Brain microvascular endothelial cell (primary cell): ENCODE data around the gene MORC1.

Experiments
- DNase-seq: peaks from one replicate; pipeline ENCODE4 v3.0.0-alpha.2; 2020
- H3K27ac ChIP-seq: fragments of 250-450 bp; sonication (Bioruptor Pico); 2 replicates; pipeline ENCODE4 v1.5.1; 2020; ENCODE audit warnings: mild to moderate bottlenecking, moderate library complexity
- H3K27me3 ChIP-seq: fragments of 250-450 bp; sonication (Bioruptor Pico); replicated peaks from 2 replicates; pipeline ENCODE4 v1.5.1; 2020; ENCODE audit warnings: mild to moderate bottlenecking
- H3K36me3 ChIP-seq: fragments of 250-450 bp; sonication (Bioruptor Pico); replicated peaks from 2 replicates; pipeline ENCODE4 v1.5.1; 2020; ENCODE audit warnings: mild to moderate bottlenecking
- H3K4me3 ChIP-seq: 2 replicates; pipeline ENCODE4 v1.5.1; 2011; ENCODE audit warnings: low read depth, mild to moderate bottlenecking, control low read depth, low read length, moderate library complexity
- in situ Hi-C: cut with HindIII; loops from 2 replicates; pipeline ENCODE4 v1.10.0; 2017; ENCODE audit warnings: low sequenced_read_pairs, low pct_ligation_motif_present
- TF ChIP-seq, protein P1 (sequence below): IDR thresholded peaks from 2 replicates; pipeline ENCODE4 v1.5.1; 2011; ENCODE audit warnings: low read depth, mild to moderate bottlenecking, moderate library complexity, low read length, control low read depth, inconsistent platforms; ENCODE audit errors: missing control alignments

MORC1 gene

DNA sequence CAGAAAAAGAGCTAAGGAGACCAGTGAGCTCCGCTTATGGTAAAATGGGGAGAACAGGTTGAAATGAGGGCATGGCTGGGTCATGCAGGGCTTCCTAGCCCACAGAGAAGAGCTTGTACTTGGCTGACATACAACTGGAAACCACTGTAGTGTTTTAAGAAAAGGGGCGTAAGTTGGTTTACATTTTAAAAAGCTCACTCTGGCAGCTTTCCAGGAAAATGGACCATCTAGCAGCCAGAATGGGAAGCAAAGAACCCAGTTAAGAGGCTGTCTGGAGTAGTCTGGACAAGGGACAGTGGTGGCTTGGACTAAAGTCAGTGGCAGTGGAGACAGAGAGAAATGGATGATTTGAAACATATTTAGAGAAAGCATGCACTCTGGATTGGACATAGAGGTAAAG is 1.9 kb downstream of the MORC1 start:
- TF ChIP-seq, protein P1, sequence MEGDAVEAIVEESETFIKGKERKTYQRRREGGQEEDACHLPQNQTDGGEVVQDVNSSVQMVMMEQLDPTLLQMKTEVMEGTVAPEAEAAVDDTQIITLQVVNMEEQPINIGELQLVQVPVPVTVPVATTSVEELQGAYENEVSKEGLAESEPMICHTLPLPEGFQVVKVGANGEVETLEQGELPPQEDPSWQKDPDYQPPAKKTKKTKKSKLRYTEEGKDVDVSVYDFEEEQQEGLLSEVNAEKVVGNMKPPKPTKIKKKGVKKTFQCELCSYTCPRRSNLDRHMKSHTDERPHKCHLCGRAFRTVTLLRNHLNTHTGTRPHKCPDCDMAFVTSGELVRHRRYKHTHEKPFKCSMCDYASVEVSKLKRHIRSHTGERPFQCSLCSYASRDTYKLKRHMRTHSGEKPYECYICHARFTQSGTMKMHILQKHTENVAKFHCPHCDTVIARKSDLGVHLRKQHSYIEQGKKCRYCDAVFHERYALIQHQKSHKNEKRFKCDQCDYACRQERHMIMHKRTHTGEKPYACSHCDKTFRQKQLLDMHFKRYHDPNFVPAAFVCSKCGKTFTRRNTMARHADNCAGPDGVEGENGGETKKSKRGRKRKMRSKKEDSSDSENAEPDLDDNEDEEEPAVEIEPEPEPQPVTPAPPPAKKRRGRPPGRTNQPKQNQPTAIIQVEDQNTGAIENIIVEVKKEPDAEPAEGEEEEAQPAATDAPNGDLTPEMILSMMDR: no peak
- in situ Hi-C loops: no loop called here
- Histone ChIP-seq H3K27me3 (no peaks in the 10 kb centered on the region), H3K36me3 (no peaks in the 10 kb centered on the region), H3K27ac (no peak overlapping the region), H3K4me3 (no peak overlapping the region)
- no peak for DNase-seq

DNA sequence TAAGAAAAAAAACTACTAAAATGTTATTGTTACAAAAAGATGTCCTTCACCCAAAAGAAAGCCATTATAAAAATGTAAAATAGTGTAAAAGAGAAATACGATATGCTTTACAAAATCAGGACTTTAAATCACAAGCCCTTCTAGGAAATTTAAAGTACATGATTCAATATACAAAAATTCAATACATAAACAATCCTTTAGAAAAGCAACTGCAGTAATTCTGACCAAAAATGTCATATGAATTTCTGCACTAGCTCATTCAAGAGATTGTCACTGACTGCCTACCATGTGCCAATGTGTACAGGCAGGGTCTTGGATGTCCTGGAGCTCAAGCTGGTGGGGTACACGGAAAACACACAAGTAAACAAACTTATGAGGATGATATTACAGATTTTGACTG is 2.5 kb downstream of the MORC1 start:
- in situ Hi-C loops: no loop called here
- Histone ChIP-seq H3K27ac (no peak overlapping the region), H3K4me3 (no peak overlapping the region), H3K36me3 (no peaks in the 10 kb centered on the region), H3K27me3 (no peaks in the 10 kb centered on the region)
- no peak for DNase-seq
- TF ChIP-seq, protein P1: no peak

DNA sequence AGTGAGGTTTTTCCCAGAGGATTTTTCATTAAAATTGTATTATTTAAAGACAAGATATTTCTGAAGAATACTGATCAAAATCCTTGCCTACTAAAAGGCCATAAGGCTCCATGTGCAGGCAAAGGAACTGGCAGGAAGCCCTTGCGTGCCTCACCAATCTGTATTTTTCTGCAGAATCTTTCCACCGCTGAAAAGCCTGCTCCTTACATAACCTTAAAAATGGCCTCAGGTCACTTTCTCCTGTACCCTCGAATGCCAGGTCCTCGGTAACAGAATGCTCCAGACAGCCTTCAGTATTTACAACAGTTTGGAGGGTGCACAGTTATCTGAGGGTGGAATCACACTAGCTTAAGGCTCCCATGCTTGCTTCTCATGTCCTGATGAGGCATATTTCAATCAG is 3.2 kb downstream of the MORC1 start:
- no peak for DNase-seq
- Histone ChIP-seq H3K27ac (no peak overlapping the region), H3K4me3 (no peak overlapping the region), H3K36me3 (no peaks in the 10 kb centered on the region), H3K27me3 (no peaks in the 10 kb centered on the region)
- TF ChIP-seq, protein P1: no peak
- in situ Hi-C loops: no loop called here

DNA sequence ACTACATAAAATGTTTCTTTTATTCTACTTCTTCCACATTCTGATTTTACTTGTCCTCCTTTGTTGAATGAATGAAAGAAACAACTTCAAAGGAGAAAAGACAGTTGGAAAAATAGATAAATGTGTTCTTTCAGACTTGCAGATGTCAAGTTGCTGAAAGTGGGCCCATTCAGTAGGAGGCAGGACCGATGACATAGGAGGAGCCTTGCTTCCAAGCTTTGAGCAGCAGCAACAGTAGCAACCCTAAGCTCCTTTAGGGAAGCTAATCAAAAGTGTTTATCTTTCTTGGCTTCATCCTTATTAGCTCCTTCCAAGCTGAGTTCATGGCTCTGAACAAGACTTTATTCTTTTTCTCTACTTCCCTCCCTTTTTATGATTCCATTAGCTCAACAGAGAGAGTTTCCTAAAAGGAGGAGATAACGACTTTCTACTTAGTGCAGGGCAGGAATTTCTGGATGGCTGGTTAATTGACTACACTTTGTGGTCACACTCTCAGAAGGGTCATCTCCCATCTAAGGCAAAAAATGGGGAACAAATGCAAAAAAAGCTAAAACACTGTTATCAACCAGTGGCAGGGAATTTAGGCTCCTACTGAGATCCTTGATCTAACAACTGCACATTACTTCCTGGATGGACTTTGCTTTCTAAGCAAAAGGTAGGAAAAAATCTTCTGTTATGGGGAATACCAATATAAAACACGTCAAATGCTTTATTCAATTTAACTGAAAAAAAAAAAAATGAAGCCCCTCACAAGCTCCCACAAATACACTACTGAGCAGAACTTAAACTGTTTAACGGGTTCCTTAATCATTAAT is 4.8 kb downstream of the MORC1 start:
- no peak for DNase-seq
- TF ChIP-seq, protein P1: no peak
- no peak overlapping the region for H3K4me3 ChIP-seq
- H3K27ac ChIP-seq: no peak overlapping the region
- H3K36me3 ChIP-seq: no peaks in the 10 kb centered on the region
- no peaks in the 10 kb centered on the region for H3K27me3 ChIP-seq
- in situ Hi-C loops: no loop called here

DNA sequence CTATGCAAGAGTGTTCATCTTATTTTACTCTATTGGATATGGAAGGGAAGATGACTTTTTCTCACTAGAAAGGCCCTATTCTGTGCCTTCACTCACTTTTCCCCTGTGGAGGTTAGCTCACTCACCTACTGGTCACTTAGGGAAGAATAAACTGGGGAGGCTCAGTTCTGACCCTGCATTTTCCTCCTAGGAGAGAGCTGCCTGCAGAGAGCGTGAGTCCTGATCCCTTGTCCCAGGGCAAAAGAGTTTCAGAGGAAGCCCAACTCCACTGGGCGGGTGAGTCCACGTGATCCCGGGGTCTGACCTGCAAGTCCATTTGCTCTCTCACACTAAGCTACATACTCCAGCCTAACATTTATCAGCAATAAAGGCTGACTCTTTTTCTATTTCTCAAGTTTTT is 8.4 kb downstream of the MORC1 start:
- no peak for DNase-seq
- in situ Hi-C loops: no loop called here
- H3K27ac ChIP-seq: no peak overlapping the region
- no peaks in the 10 kb centered on the region for H3K36me3 ChIP-seq
- H3K27me3 ChIP-seq: no peaks in the 10 kb centered on the region
- H3K4me3 ChIP-seq: no peak overlapping the region
- TF ChIP-seq, protein P1: no peak
